ENCODE measurements around the gene KIF1C. TPM values are rescaled to one million over a fixed set of nuclear protein-coding genes. Genes with fewer than 3 reads are reported as not detected.
A peak's percentile ranks its signal among the peaks of the same experiment; 100 is the strongest.

The KIF1C gene
- polyA plus RNA-seq, 3 donors: 3.6 to 12.0 (median 3.9) TPM

DNA sequence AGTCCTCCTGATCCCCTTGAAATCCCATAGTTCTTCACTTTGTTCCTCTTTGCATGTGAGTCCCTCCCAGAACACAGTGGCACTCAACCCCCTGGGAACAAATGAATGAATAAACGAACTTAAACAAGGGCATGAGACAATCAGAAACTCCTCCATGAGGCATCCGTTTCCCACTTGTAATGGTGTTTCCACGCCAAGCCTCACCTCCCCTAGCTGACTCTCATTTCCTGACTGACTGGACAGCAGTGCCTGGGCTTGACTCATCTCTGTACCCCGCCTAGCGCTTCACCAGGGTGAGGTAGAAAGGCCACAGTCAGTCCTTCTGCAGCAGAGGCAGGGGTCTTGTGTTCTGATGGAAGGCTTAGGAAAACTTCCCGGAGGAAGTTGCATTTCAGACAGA is 14.2 kb downstream of the KIF1C start:
- H3K27me3 ChIP-seq (ENCODE audit: control insufficient read depth in 2 of 2, insufficient read depth in 2 of 2, low read length in 2 of 2): no peaks in the 10 kb centered on the region
- intact Hi-C loops (cut with micrococcal nuclease): no loop called here
- no peaks in the 10 kb centered on the region for H4K20me1 ChIP-seq (ENCODE audit: insufficient read depth, low read length)
- Mint-ChIP-seq H3K4me1 (peaks cover 13% of the 10 kb centered on the region), H3K36me3 (peaks cover 79 to 93% of the 10 kb centered on the region in 2 donors), H3K27ac (no peak overlapping the region), H3K9me3 (peaks cover 0 to 1% (median 0%) of the 10 kb centered on the region in 7 donors), H3K4me3 (peak overlapping the region in 1 of 2 donors; percentile 27), H3K27me3 (ENCODE audit: low read depth in 3 of 3) (peaks cover 0 to 3% (median 3%) of the 10 kb centered on the region in 3 donors)
- no peaks in the 10 kb centered on the region for H3K79me2 ChIP-seq (ENCODE audit: insufficient read depth, low read length)
- no peaks in the 10 kb centered on the region for H3K9me3 ChIP-seq (replicated peaks in 1 of 2; ENCODE audit: control insufficient read depth in 1 of 2, insufficient read depth in 1 of 2, low read length in 2 of 2)
- H3K36me3 ChIP-seq (replicated peaks in 1 of 2; ENCODE audit: control insufficient read depth in 1 of 2, insufficient read depth in 2 of 2, low read length in 2 of 2): peaks cover 56 to 77% of the 10 kb centered on the region in 2 donors
- 88% methylated on average over 6 of the region's 6 CpGs for WGBS (ENCODE audit: insufficient coverage)
- no peak overlapping the region for H3K27ac ChIP-seq (ENCODE audit: low read depth in 1 of 2, low read length in 2 of 2)
- no peak overlapping the region for H3K4me2 ChIP-seq (replicated peaks; ENCODE audit: extremely low read depth, low read length, poor library complexity, severe bottlenecking)
- peaks cover 6 to 9% of the 10 kb centered on the region in 2 donors for H3K4me1 ChIP-seq (ENCODE audit: control insufficient read depth in 1 of 2, insufficient read depth in 2 of 2, low read length in 2 of 2)
- no peak for DNase-seq
- H3K9ac ChIP-seq (ENCODE audit: insufficient read depth, low read length, poor library complexity, severe bottlenecking): no peak overlapping the region
- TF ChIP-seq, protein P1, sequence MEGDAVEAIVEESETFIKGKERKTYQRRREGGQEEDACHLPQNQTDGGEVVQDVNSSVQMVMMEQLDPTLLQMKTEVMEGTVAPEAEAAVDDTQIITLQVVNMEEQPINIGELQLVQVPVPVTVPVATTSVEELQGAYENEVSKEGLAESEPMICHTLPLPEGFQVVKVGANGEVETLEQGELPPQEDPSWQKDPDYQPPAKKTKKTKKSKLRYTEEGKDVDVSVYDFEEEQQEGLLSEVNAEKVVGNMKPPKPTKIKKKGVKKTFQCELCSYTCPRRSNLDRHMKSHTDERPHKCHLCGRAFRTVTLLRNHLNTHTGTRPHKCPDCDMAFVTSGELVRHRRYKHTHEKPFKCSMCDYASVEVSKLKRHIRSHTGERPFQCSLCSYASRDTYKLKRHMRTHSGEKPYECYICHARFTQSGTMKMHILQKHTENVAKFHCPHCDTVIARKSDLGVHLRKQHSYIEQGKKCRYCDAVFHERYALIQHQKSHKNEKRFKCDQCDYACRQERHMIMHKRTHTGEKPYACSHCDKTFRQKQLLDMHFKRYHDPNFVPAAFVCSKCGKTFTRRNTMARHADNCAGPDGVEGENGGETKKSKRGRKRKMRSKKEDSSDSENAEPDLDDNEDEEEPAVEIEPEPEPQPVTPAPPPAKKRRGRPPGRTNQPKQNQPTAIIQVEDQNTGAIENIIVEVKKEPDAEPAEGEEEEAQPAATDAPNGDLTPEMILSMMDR (IDR thresholded peaks at IDR 0.05): no peak
- no peak overlapping the region for H3K4me3 ChIP-seq (replicated peaks in 1 of 3; ENCODE audit: low read depth in 2 of 3, low read length in 3 of 3)
- H2AFZ ChIP-seq (ENCODE audit: insufficient read depth, low read depth, low read length, poor library complexity, severe bottlenecking): no peak overlapping the region

DNA sequence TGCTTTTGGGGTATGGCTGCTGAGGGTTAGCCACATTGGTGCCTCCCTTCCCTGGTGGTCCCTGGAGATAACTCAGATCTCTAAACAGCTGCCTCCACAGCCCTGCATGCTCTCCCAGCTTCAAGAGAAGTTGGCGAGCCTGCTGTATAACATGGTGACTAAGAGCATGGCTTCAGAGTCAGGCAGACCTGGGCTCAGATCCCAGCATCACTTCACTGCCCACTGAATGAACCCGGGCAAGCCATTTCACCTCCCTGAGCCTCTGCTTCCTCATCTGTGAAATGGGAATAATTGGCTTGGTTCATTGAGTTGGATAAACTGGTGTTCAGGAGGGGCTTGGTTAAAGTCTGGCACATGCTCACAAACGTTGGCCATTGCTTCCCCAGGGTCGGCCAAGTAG is 16.6 kb downstream of the KIF1C start:
- H3K9ac ChIP-seq (ENCODE audit: insufficient read depth, low read length, poor library complexity, severe bottlenecking): no peak overlapping the region
- intact Hi-C loops (cut with micrococcal nuclease): no loop called here
- Mint-ChIP-seq H3K9me3 (peaks cover 0 to 2% (median 0%) of the 10 kb centered on the region in 7 donors), H3K36me3 (peaks cover 73 to 93% of the 10 kb centered on the region in 2 donors), H3K27ac (no peak overlapping the region), H3K4me1 (peaks cover 20% of the 10 kb centered on the region), H3K4me3 (no peak overlapping the region), H3K27me3 (ENCODE audit: low read depth in 3 of 3) (peaks cover 0 to 1% (median 1%) of the 10 kb centered on the region in 3 donors)
- no peak overlapping the region for H3K4me2 ChIP-seq (replicated peaks; ENCODE audit: extremely low read depth, low read length, poor library complexity, severe bottlenecking)
- H3K27me3 ChIP-seq (ENCODE audit: control insufficient read depth in 2 of 2, insufficient read depth in 2 of 2, low read length in 2 of 2): no peaks in the 10 kb centered on the region
- no peaks in the 10 kb centered on the region for H3K79me2 ChIP-seq (ENCODE audit: insufficient read depth, low read length)
- TF ChIP-seq, protein P1 (IDR thresholded peaks at IDR 0.05): no peak
- WGBS (ENCODE audit: insufficient coverage): 94% methylated on average over 3 of the region's 4 CpGs
- no peak overlapping the region for H3K4me3 ChIP-seq (replicated peaks in 1 of 3; ENCODE audit: low read depth in 2 of 3, low read length in 3 of 3)
- no peaks in the 10 kb centered on the region for H3K9me3 ChIP-seq (replicated peaks in 1 of 2; ENCODE audit: control insufficient read depth in 1 of 2, insufficient read depth in 1 of 2, low read length in 2 of 2)
- no peak overlapping the region for H3K27ac ChIP-seq (ENCODE audit: low read depth in 1 of 2, low read length in 2 of 2)
- DNase-seq: no peak
- H2AFZ ChIP-seq (ENCODE audit: insufficient read depth, low read depth, low read length, poor library complexity, severe bottlenecking): no peak overlapping the region
- peaks cover 13 to 16% of the 10 kb centered on the region in 2 donors for H3K4me1 ChIP-seq (ENCODE audit: control insufficient read depth in 1 of 2, insufficient read depth in 2 of 2, low read length in 2 of 2)
- H4K20me1 ChIP-seq (ENCODE audit: insufficient read depth, low read length): no peaks in the 10 kb centered on the region
- H3K36me3 ChIP-seq (replicated peaks in 1 of 2; ENCODE audit: control insufficient read depth in 1 of 2, insufficient read depth in 2 of 2, low read length in 2 of 2): peaks cover 40 to 71% of the 10 kb centered on the region in 2 donors
